T-helper 1 cell (primary cell): ENCODE data around the gene FBN1.

Experiments used
- DNase-seq, 5 donors: peaks; one replicate each; pipeline ENCODE4 v3.0.0-alpha.2; 2012 to 2020

FBN1 gene

GRCh38 chr15:48617619-48618018 lies 27.9 kb downstream of the FBN1 start:
- DNase-seq, result no peak

GRCh38 chr15:48616216-48616615 lies 29.3 kb downstream of the FBN1 start:
- DNase-seq, result no peak

- no peak for DNase-seq
These were observed 31.5 kb downstream of the FBN1 start for GRCh38 chr15:48614051-48614450.

GRCh38 chr15:48609486-48609885 lies 36.0 kb downstream of the FBN1 start:
- DNase-seq, result no peak

GRCh38 chr15:48607846-48608245 lies 37.7 kb downstream of the FBN1 start:
- DNase-seq, result no peak

DNA sequence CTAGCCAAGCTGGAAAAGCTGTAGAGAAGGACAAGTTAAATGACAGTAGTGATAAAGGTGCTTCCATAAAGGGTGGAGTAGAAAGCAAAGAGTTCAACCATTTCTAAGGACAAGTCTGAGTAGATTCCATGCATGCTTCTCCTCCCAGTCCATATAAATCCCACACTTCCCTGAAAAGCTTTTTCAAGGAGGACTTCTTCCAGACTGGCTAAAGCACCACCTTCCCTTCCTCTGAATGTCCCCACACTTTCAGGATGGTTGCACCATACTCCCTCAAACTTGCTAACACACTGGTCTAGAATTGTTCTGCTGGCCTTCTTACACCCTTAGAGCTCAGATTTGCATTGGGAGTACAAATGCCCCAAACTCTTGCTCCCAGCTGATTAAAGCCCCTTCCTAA lies 40.9 kb downstream of the FBN1 start:
- DNase-seq, result no peak

DNA sequence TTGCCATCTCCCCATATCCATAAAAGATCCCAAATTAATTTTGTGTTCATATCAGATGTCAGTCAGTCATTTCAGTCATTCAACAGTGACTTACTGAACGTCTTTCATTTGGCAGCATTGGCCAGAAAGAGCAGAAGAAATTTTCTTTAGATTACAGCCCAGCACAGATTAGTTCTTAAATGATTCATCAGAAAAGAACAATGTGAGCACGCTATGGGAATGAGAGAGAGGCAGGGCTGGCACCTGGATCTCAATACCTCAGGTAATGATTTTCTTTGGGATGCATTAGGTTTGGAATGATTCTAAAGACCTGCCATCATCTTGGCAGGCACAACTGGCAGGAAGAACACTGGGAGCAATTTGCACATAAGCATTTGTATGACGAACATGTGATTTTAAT lies 41.6 kb downstream of the FBN1 start:
- no peak for DNase-seq

GRCh38 chr15:48603123-48603500 lies 42.4 kb downstream of the FBN1 start:
- DNase-seq, result no peak

GRCh38 chr15:48602358-48603122 lies 43.0 kb downstream of the FBN1 start:
- no peak for DNase-seq

DNA sequence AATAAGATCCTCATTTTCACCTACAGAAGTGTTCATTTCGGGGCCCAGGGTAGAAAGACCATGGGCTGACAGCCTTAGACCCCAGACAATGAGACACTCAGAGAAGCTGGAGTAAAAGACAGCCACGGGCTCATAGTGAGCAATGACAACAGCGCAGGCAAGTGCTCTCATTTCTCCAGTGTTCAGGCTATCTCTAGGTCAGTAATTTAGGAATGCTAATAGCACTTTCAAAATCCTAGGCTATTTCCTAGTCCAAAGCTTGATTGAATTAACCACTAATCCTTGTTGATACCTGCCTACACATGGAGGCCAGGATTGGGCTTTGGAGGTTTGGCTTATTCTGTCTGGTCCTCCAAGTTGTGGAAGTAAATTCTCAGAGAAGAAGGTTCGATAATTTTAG lies 44.4 kb downstream of the FBN1 start:
- DNase-seq, result no peak

DNA sequence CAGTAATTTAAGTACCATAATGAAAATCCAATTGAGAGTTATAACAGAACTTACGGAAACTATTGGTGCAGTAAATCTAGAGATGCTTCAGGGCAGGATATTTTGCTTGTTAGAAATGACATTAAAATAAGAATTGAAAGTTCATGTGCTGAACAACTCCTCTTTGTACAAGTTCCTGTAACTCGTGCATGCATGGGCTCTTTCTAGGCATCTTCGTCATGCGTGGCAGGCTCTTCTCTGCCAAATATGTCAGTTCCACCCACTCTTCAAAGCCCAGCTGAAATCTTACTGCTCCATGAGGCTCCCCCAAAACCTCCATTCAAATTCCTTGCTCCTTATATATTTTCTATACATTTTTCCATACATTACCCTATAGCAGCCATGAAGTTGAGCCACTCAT lies 48.7 kb downstream of the FBN1 start:
- DNase-seq, result no peak

GRCh38 chr15:48596415-48596814 lies 49.1 kb downstream of the FBN1 start:
- no peak for DNase-seq

GRCh38 chr15:48595981-48596380 lies 49.5 kb downstream of the FBN1 start:
- no peak for DNase-seq

DNA sequence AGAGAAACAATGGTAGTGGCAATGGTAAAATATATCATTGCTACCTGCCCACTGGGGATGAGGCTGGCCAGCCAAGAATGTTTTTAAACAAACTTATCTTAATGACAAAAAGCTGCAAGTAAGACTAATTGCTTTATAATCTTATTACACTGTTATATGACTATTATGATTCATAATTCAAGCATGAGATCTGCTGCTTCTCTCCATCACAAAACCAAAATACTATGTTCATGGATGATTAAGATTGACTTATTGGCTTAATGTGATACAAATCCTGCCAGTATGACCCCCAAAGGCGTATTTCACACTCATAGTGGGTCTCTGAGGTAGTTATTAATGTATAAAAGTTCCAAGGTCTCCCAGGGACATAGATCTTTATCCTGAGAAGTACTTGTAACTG lies 52.6 kb downstream of the FBN1 start:
- DNase-seq, result no peak

GRCh38 chr15:48592221-48592731 lies 53.2 kb downstream of the FBN1 start:
- DNase-seq, result no peak

- no peak for DNase-seq
These were observed 54.8 kb downstream of the FBN1 start for GRCh38 chr15:48590723-48591122.

GRCh38 chr15:48584812-48585563 lies 60.5 kb downstream of the FBN1 start:
- no peak for DNase-seq

- no peak for DNase-seq
These were observed 61.3 kb downstream of the FBN1 start for GRCh38 chr15:48584090-48584811.

DNA sequence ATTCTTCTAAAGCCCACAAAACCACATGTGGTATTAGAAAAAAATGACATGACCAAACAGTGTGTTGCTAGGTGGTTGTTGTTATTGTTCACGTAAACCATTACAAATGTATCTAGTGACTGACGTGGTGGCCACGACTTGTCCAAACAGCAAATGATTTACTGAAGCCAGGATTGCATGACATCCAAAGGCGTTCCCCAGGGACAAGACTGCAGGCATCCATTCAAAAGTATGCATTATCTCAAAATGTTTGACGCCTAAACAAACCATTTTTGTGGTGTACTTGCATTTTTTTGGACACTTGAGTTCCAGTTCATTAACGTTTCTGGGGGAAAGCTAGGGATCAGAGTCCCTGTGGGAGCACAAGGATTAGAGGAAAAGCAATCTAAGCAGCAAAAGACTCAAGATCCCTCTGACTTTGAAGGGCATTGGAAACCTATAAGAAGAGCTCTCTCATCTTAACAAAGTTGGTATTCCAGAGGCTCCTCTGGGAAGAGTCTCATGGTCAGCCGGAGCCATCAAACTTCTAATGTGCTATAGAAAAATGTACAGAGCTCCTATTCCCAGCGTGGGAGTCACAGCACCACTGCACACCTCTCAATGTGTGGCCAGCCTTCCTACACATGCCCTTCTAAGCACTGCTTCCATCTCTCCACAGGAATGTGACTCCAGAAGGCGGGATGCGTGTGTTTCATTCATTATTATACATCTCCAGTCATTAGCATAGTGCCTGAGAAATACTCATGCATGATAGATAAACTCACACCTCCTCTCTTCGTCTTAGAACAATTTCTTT lies 62.9 kb downstream of the FBN1 start:
- DNase-seq, result no peak

GRCh38 chr15:48581219-48581618 lies 64.3 kb downstream of the FBN1 start:
- DNase-seq, result no peak

- DNase-seq, result no peak
These were observed 64.8 kb downstream of the FBN1 start for GRCh38 chr15:48580736-48581135.

- DNase-seq, result no peak
These were observed 65.4 kb downstream of the FBN1 start for GRCh38 chr15:48579945-48580671.
